HepG2 (cell line): ENCODE results near the gene LAMB2. TPM values are rescaled to one million over a fixed set of nuclear protein-coding genes. Genes with fewer than 3 reads are reported as not detected.

ENCODE experiments used
- AHR ChIP-seq: IDR thresholded peaks from 2 replicates; pipeline ENCODE4 v1.6.1; 2018; ENCODE audit warnings: missing genetic modification reagents, missing compliant biosample characterization
- DR1 ChIP-seq: sonication (generic); formaldehyde crosslinking; IDR thresholded peaks from 2 replicates; pipeline ENCODE4 v1.8.0; 2021; ENCODE audit warnings: mild to moderate bottlenecking, missing genetic modification reagents, inconsistent platforms
- FOXC1 ChIP-seq: sonication (generic); formaldehyde crosslinking; IDR thresholded peaks from 2 replicates; pipeline ENCODE4 v1.8.0; 2022; ENCODE audit warnings: mild to moderate bottlenecking, missing genetic modification reagents, borderline replicate concordance
- GTF2F1 ChIP-seq: fragments of 150-350 bp; IDR thresholded peaks from 2 replicates; pipeline ENCODE4 v1.6.1; 2014; ENCODE audit warnings: low read length
- HNRNPK ChIP-seq: fragments of 200-400 bp; formaldehyde crosslinking; IDR thresholded peaks from 2 replicates; pipeline ENCODE4 v1.6.1; 2018; ENCODE audit warnings: low read length, low read depth, moderate library complexity, mild to moderate bottlenecking; ENCODE audit not compliant: poor library complexity, severe bottlenecking
- KDM2A ChIP-seq: sonication (generic); formaldehyde crosslinking; IDR thresholded peaks from 2 replicates; pipeline ENCODE4 v1.4.0; 2020; ENCODE audit warnings: low read depth, missing genetic modification reagents, borderline replicate concordance
- MED1 ChIP-seq: sonication (generic); formaldehyde crosslinking; IDR thresholded peaks from 2 replicates; pipeline ENCODE4 v1.4.0; 2020; ENCODE audit warnings: missing genetic modification reagents
- MEIS2 ChIP-seq: sonication (generic); formaldehyde crosslinking; IDR thresholded peaks from 2 replicates; pipeline ENCODE4 v1.9.0; 2021; ENCODE audit warnings: mild to moderate bottlenecking, missing genetic modification reagents
- POLR2AphosphoS5 ChIP-seq: IDR thresholded peaks from 2 replicates; pipeline ENCODE4 v1.6.1; 2012; ENCODE audit warnings: low read depth, low read length
- RBAK ChIP-seq: sonication (generic); formaldehyde crosslinking; IDR thresholded peaks from 2 replicates; pipeline ENCODE4 v1.5.1; 2020; ENCODE audit warnings: mild to moderate bottlenecking, missing genetic modification reagents
- REL ChIP-seq: sonication (generic); formaldehyde crosslinking; conservative IDR thresholded peaks from 2 replicates; pipeline ENCODE4 v1.8.0; 2022; ENCODE audit warnings: mild to moderate bottlenecking, missing genetic modification reagents, moderate library complexity
- SAP130 ChIP-seq: IDR thresholded peaks from 2 replicates; pipeline ENCODE4 v1.6.1; 2016; ENCODE audit warnings: low read depth
- SOX5 ChIP-seq: IDR thresholded peaks from 2 replicates; pipeline ENCODE4 v1.6.1; 2016; ENCODE audit warnings: borderline replicate concordance
- SRY ChIP-seq: sonication (generic); formaldehyde crosslinking; IDR thresholded peaks from 2 replicates; pipeline ENCODE4 v1.8.0; 2022; ENCODE audit warnings: mild to moderate bottlenecking, missing genetic modification reagents
- XBP1 ChIP-seq: sonication (generic); formaldehyde crosslinking; IDR thresholded peaks from 2 replicates; pipeline ENCODE4 v1.5.0; 2020; ENCODE audit warnings: missing genetic modification reagents
- ZC3H13 ChIP-seq: sonication (generic); formaldehyde crosslinking; IDR thresholded peaks from 2 replicates; pipeline ENCODE4 v1.8.1; 2023; ENCODE audit warnings: mild to moderate bottlenecking, missing genetic modification reagents, moderate library complexity
- ZFP41 ChIP-seq: sonication (generic); formaldehyde crosslinking; IDR thresholded peaks from 2 replicates; pipeline ENCODE4 v1.4.0; 2020; ENCODE audit warnings: mild to moderate bottlenecking, missing genetic modification reagents, borderline replicate concordance
- ZNF10 ChIP-seq: sonication (generic); formaldehyde crosslinking; IDR thresholded peaks from 2 replicates; pipeline ENCODE4 v1.4.0; 2020; ENCODE audit warnings: mild to moderate bottlenecking, low read depth, missing genetic modification reagents, borderline replicate concordance
- ZNF317 ChIP-seq: sonication (generic); formaldehyde crosslinking; IDR thresholded peaks from 2 replicates; pipeline ENCODE4 v1.5.0; 2020; ENCODE audit warnings: mild to moderate bottlenecking, missing genetic modification reagents
- ZNF333 ChIP-seq: sonication (generic); formaldehyde crosslinking; IDR thresholded peaks from 2 replicates; pipeline ENCODE4 v1.4.0; 2020; ENCODE audit warnings: mild to moderate bottlenecking, missing genetic modification reagents, borderline replicate concordance
- ZNF432 ChIP-seq: sonication (generic); formaldehyde crosslinking; IDR thresholded peaks from 2 replicates; pipeline ENCODE4 v1.5.0; 2020; ENCODE audit warnings: missing genetic modification reagents, mild to moderate bottlenecking, borderline replicate concordance
- ZNF557 ChIP-seq: sonication (generic); formaldehyde crosslinking; IDR thresholded peaks from 2 replicates; pipeline ENCODE4 v1.4.0; 2020; ENCODE audit warnings: missing genetic modification reagents
- ZNF589 ChIP-seq: sonication (generic); formaldehyde crosslinking; conservative IDR thresholded peaks from 2 replicates; pipeline ENCODE4 v1.8.0; 2022; ENCODE audit warnings: mild to moderate bottlenecking, moderate library complexity, missing genetic modification reagents
- ZNF615 ChIP-seq: sonication (generic); formaldehyde crosslinking; IDR thresholded peaks from 2 replicates; pipeline ENCODE4 v1.5.0; 2020; ENCODE audit warnings: mild to moderate bottlenecking, missing genetic modification reagents, borderline replicate concordance
- ZSCAN21 ChIP-seq: sonication (generic); formaldehyde crosslinking; IDR thresholded peaks from 2 replicates; pipeline ENCODE4 v1.8.0; 2022; ENCODE audit warnings: mild to moderate bottlenecking, missing genetic modification reagents, moderate library complexity, borderline replicate concordance
- polyA plus RNA-seq, 8 experiments: library from polyadenylated mRNA; depleted of rRNA in 3 of 8; stranded (reverse) in 7 of 8; unstranded in 1 of 8; fragments of >200 nt; fragmentation: Illumina TruSeq in 4 of 8; extraction: Trizol in 4 of 8; gene quantifications; 2 replicates each; pipeline versions ENCODE4 v1.2.1 to v1.2.3, GENCODE V29; 2011 to 2016; ENCODE audit warnings: low read depth in 4 of 8, missing spikeins in 1 of 8, mixed read lengths in 1 of 8; ENCODE audit not compliant: insufficient read depth in 1 of 8
- total RNA-seq, 5 experiments: library from RNA; depleted of rRNA; stranded (reverse); fragments of >200 nt; fragmentation: Illumina TruSeq; extraction: Trizol; gene quantifications; 2 replicates each; pipeline ENCODE4 v1.2.3, GENCODE V29; 2016; ENCODE audit warnings: low read depth in 1 of 5
- TF ChIP-seq, protein P1 (sequence below): sonication (generic); formaldehyde crosslinking; IDR thresholded peaks from 2 replicates; pipeline ENCODE4 v1.5.1; 2020; ENCODE audit warnings: mild to moderate bottlenecking, missing genetic modification reagents
- TF ChIP-seq, protein P2 (sequence below): IDR thresholded peaks from 2 replicates; pipeline ENCODE4 v1.6.1; 2018; ENCODE audit warnings: missing genetic modification reagents, mild to moderate bottlenecking, missing compliant biosample characterization

Gene LAMB2
- total and polyA plus RNA-seq, 2 of the 13 experiments (the other 11 are each of a cell fraction or from before 2014, with no cell fraction given): 208 to 443 TPM

DNA sequence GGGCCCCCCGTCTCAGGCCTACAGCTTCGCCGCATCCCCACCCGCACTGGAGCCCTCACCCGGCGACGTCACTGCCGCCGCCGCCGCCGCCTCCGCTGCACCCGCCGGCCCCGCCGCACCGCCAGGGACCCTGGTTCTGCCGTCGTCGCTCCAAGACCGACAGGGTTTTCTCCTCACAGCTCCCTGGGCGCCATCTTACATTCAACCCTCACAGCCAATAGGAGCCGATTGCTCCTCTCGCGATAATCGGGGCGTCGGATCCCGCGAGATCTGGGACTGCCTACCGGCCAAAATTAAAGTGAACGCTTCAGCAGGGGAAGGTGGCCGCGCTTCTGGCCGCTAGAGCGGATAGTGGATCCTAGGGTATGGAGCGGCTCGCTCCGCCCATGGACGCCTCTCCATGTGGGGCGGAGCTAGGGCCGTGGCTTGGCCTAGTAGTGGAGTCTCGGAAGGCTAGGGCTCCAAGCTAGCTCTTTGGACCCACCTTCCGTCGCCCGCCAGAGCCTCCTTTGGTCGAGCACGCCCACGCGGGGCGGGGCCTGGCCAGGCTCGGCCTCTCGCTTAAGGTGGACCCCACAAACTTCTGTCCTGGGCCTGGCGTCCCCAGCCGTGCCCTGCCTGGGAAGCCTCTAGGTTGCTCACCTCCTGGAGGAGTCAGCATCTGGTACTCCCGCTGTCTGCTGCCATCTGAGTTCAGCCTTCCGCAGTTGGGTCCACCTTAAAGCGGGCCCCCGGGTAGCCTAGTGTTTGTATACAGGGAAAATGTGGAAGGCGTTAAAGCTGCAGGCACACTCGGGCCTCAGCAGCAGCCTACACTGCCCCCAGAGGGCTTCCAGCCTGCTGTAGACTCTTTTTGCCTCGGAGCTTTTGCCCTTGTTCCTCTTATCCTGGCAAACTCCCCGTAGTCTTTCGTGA is 38.7 kb downstream of the LAMB2 start, which contains the start of gene QRICH1 (continued):
- no peak for TF ChIP-seq ZNF10 (CRISPR knock-in tag)
- TF ChIP-seq RBAK: no peak
- TF ChIP-seq MEIS2 (CRISPR knock-in tag): peak; percentile 37; the same call in 1 of the 2 replicates
- peak; percentile 86 for TF ChIP-seq SAP130
- TF ChIP-seq, protein P1, sequence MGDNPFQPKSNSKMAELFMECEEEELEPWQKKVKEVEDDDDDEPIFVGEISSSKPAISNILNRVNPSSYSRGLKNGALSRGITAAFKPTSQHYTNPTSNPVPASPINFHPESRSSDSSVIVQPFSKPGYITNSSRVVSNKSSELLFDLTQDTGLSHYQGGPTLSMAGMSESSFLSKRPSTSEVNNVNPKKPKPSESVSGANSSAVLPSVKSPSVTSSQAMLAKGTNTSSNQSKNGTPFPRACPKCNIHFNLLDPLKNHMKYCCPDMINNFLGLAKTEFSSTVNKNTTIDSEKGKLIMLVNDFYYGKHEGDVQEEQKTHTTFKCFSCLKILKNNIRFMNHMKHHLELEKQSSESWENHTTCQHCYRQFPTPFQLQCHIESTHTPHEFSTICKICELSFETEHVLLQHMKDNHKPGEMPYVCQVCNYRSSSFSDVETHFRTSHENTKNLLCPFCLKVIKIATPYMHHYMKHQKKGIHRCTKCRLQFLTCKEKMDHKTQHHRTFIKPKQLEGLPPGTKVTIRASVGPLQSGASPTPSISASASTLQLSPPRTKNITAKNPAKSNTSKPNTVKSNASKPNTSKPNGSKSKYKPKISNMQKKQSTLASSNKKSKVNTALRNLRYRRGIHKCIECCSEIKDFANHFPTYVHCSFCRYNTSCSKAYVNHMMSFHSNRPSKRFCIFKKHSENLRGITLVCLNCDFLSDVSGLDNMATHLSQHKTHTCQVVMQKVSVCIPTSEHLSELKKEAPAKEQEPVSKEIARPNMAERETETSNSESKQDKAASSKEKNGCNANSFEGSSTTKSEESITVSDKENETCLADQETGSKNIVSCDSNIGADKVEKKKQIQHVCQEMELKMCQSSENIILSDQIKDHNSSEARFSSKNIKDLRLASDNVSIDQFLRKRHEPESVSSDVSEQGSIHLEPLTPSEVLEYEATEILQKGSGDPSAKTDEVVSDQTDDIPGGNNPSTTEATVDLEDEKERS (CRISPR knock-in tag): peak; percentile 20; the same call in 1 of the 2 replicates
- TF ChIP-seq, protein P2, sequence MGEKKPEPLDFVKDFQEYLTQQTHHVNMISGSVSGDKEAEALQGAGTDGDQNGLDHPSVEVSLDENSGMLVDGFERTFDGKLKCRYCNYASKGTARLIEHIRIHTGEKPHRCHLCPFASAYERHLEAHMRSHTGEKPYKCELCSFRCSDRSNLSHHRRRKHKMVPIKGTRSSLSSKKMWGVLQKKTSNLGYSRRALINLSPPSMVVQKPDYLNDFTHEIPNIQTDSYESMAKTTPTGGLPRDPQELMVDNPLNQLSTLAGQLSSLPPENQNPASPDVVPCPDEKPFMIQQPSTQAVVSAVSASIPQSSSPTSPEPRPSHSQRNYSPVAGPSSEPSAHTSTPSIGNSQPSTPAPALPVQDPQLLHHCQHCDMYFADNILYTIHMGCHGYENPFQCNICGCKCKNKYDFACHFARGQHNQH (CRISPR knock-in tag): no peak; the same call in none of the 2 replicates
- peak; percentile 43 for TF ChIP-seq SOX5 (CRISPR knock-in tag)
- TF ChIP-seq POLR2AphosphoS5: peak; percentile 78
- no peak for TF ChIP-seq GTF2F1
- TF ChIP-seq REL (CRISPR knock-in tag): 0 out of 2 replicates have a peak, but pooled peaks have one; percentile 52
- TF ChIP-seq FOXC1 (CRISPR knock-in tag): no peak
- TF ChIP-seq ZNF589 (CRISPR knock-in tag): no peak; the same call in 1 of the 2 replicates
- TF ChIP-seq DR1: peak; percentile 49; the same call in 1 of the 2 replicates
- peak; percentile 91 for TF ChIP-seq ZC3H13 (CRISPR knock-in tag)
- TF ChIP-seq HNRNPK: peak; percentile 7
- 0 out of 2 replicates have a peak, but pooled peaks have one; percentile 33 for TF ChIP-seq ZNF333 (CRISPR knock-in tag)
- no peak for TF ChIP-seq ZFP41 (CRISPR knock-in tag)
- peak; percentile 70 for TF ChIP-seq KDM2A
- peak; percentile 29; the same call in 1 of the 2 replicates for TF ChIP-seq SRY
- TF ChIP-seq ZNF432: no peak
- peak; percentile 75 for TF ChIP-seq ZNF317
- 0 out of 2 replicates have a peak, but pooled peaks have one; percentile 38 for TF ChIP-seq ZNF615 (CRISPR knock-in tag)
- no peak for TF ChIP-seq ZNF557
- TF ChIP-seq AHR (CRISPR knock-in tag): 0 out of 2 replicates have a peak, but pooled peaks have one; percentile 72
- TF ChIP-seq XBP1 (CRISPR knock-in tag): 0 out of 2 replicates have a peak, but pooled peaks have one; percentile 15
- peak; percentile 60 for TF ChIP-seq MED1 (CRISPR knock-in tag)
- peak; percentile 72; the same call in 1 of the 2 replicates for TF ChIP-seq ZSCAN21 (CRISPR knock-in tag)
